ENCODE data around the gene UGGT1.
"Not testable (repeated sequence)": the region's sequence is repeated elsewhere in the genome, so short reads cannot be mapped to it uniquely, and the experiment has no call there.

Gene UGGT1

DNA sequence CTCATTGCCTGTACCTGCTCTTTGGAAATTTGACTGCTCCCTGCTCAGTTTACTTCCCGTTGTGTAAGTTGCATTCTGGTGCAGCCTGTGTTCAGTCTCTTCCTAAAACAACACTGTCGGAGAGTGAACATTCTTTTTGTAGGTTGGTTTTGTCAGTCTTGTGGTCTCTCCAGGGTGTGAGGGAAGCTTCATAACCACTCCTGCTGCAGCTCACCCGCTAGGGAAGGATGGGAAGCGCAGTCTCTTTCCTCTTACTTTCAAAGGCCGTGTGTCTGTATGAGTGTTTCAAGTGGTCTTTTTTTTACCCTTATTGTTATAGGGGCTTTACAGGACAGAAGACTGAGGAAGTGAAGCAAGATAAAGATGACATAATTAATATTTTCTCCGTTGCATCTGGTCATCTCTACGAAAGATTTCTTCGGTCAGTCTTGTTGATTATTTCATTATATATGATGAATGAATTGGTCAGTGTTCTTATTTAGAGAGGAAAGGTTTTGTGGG, 87.2 kb downstream of the UGGT1 start:
- no peak for DNase-seq

DNA sequence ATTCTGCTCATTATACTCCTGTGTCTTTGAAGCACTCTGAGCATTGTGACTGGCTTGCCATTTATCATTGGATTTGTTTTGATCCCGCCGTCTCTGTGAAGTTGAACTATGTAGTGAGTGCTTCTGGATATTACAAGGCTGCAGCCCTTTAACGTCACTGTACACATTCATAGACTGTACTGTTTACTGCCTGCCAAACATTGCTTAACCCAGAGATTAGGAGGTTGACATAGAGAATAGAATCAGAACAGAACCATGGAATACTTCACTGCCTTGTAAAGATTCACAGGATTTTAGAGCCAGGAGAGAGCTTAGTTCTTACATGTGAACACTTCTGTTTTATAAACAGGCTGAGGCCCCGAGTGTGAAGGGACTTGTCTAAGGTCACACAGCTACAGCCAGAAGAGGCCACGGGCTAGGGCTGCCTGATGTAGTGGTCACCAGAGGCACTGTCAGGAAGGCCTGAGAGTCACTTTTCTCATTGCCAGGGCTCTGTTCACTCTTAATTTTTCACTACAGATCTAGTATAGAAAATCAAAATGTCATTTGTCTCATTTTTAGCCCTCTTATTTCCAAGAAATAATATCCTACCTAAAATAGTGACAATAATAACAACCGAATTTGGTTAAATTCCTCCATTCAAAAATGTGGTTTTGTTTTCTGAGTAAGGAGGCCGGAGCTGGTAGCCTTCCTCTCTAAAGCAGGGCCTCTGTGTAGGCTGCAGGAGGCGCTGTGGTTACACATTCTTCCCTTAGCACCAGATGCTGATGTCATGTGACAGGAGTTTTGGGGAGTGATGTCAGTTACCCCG, 87.9 kb downstream of the UGGT1 start:
- DNase-seq, result peak; percentile 18 to 33

DNA sequence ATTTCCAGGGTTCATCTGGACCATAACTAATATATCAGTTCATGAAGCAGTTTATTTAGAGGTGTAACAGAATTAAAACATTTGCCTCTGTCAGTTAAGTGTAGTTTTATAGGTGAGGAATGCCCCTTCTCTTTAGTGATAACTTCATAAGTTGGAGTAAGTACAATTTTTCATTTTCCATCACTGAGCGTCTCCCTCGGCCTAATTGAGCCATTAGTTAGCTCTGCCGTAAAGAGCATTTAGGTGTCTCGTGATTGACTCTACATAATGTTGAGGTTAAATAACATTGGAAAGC, 88.4 kb downstream of the UGGT1 start:
- no peak for DNase-seq

GRCh38 chr2:128180031-128180430, 89.0 kb downstream of the UGGT1 start:
- DNase-seq, result no peak

GRCh38 chr2:128185576-128185975, 94.6 kb downstream of the UGGT1 start:
- DNase-seq, result no peak

DNA sequence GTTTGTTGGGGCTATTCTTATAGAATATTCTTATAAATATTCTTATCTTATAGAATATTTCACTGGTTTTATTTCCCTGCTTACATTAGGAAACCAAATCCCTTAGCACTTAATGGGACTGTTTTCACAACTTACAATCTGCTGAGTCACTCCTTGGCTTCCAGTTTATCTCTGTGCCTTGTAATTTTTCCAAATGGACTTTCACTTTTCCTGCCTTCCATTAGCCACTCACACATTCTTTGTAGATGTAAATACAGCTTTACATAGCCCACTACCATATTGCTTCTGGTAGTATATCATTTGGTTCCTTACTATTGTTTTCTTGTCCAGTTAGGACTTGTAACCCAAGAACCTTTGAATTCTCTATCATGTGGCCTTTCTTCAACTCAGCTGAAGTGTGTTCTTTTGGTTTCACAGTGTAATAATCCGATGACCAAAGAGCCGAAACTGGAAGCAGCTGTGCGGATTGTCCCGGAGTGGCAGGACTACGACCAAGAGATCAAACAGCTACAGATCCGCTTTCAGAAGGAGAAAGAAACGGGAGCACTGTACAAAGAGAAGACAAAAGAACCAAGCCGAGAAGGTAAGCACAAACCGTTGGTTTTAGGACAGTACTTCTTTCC, 96.1 kb downstream of the UGGT1 start:
- no peak for DNase-seq

DNA sequence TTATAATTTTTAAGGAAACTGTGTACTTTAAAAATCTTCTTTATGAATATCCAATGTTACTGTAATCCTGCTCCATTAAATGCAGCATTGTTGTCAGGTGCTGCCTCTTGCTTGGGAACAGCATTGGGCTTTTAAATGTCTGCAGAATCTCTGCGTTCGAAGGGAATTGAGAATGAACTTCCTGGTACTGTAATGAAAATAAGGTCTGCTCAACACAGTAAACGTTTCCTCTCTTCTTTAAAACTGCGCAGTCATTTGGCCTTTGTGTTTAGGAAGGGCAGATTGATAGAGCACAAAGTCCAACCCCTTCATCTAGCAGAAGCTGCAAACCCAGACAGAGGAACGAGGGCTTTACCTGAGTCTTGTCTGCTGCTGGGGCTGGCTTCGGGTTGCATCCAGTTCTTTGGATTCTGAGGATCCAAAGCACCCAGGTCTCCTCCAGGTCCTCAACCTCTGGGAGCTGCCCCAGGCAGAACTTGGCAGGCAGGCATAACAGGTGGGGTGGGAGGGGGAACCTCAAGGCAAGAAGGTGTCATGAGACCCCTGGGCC, 104.5 kb downstream of the UGGT1 start:
- DNase-seq, result no peak

- no peak for DNase-seq
Observed at GRCh38 chr2:128196026-128196425, 105.0 kb downstream of the UGGT1 start.

DNA sequence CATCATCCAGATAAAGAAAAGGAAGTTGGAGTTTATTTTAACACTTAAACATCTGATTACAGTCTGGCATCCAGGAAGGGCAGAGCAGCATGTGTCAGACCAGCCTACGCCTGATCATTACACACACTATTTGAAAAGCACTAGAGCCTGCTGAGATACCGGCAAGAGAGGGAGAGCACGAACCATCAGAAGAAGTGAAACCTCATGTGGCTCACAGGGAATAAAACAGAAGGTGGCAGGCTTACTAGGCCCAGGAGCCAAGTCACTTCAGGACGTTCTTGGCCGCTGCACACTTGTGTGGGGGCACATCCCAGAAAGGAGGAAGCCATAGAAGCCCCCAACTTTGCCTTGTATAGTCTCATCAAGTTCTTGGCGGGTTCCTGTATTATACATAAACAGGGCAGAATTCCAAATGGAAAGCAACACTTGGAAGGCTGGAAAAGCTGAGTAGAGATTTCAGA, 105.5 kb downstream of the UGGT1 start:
- DNase-seq, result no peak

- no peak for DNase-seq
Observed at GRCh38 chr2:128197059-128197458, 106.1 kb downstream of the UGGT1 start.

GRCh38 chr2:128198656-128199055, 107.7 kb downstream of the UGGT1 start:
- no peak for DNase-seq

DNA sequence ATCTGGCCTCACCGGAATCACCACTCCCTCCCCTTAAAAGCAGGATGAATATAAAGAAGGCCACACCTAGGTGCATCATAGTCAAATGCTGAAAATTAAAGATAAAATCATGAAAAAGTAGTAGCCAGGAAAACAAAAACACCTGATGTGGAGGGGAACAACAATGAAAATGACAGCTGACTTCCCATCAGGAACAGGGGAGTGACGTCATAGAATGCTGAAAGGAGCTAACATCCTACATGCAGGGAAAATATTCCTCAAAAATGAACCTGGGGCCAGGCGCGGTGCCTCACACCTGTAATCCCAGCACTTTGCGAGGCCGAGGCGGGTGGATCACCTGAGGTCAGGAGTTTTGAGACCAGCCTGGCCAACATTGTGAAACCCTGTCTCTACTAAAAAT, 108.1 kb downstream of the UGGT1 start:
- DNase-seq, result no peak

- no peak for DNase-seq
Observed at GRCh38 chr2:128202791-128203190, 111.8 kb downstream of the UGGT1 start.

DNA sequence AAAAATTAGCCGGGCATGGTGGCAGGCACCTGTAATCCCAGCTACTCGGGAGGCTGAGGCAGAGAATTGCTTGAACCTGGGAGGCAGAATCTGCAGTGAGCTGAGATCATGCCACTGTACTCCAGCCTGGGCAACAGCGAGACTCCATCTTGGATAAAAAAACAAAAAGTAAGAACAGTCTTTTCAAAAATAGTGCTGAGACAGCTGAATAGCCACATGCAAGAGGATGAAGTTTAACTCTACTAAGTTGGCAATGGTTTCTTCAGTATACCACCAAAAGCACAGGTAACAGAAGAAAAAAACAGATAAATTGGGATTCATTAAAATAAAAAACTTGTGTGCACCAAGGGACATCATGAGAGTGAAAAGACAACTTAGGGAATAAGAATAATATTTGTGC, 115.2 kb downstream of the UGGT1 start:
- DNase-seq, result no peak

GRCh38 chr2:128208023-128208422, 117.0 kb downstream of the UGGT1 start:
- DNase-seq, result no peak

- not testable (repeated sequence) for DNase-seq
Observed at GRCh38 chr2:128208631-128209324, 117.8 kb downstream of the UGGT1 start.

DNA sequence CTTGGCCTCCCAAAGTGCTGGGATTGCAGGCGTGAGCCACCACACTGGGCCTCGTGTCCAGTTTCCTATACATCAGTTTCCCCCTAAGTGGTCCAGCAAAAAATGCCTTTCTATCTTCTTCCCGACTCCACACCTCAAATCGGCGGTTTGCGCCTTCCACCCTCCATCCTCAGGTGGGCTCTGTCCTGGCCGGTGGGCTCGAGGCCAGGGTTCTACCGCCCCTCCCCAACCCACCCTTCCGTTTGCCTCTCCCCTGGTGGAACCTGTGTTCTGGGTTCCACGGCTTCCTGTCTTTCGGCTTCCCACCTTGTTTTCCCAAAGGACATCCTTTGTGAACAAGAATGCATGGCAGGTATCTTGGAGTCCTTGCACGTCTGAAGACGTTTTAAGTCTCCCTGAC, 123.3 kb downstream of the UGGT1 start:
- no peak for DNase-seq

- DNase-seq, result no peak
Observed at GRCh38 chr2:128214866-128215460, 124.0 kb downstream of the UGGT1 start.

- DNase-seq, result no peak
Observed at GRCh38 chr2:128215897-128216642, 125.1 kb downstream of the UGGT1 start.

GRCh38 chr2:128217671-128218070, 126.7 kb downstream of the UGGT1 start:
- DNase-seq, result no peak

DNA sequence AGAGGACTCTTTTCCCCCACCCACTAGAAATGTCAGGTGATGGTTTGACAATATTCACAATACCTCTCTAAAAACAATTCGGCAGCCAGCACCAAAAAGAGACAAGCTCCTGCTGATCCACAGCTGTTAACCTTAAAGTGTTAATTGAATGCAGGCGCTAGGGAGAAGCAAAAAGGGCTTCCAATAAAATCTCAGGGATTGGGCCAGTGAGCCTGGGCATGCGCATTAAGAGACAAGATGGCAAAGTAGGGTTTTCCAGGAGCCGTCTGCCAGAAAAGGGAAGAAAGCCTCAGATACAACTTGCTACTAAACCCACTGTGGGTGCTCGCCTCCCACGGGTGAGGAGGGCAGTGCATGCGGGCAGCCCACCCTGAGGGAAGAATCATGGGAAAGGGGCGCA, 128.9 kb downstream of the UGGT1 start:
- DNase-seq, result no peak

DNA sequence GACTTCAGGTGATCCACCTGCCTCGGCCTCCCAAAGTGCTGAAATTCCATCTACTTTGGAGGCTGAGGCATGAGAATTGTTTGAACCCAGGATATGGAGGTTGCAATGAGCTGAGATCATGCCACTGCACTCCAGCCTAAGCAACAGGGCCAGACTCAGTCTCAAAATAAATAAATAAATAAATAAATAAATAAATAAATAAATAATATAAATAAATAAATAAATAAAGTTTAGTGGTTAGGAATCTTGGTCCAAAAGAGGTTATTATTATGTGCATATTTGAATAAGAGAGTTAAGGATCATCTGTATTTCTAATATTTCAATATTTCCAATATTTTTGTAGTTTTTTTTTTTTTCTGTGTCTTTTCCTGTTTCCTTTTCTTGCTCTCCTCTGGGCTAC, 136.9 kb downstream of the UGGT1 start:
- no peak for DNase-seq
